WTC11 (cell line): ENCODE data around the gene IFI27L2. TPM values are rescaled to one million over a fixed set of nuclear protein-coding genes. Genes with fewer than 3 reads are reported as not detected.

ENCODE experiments used
- ATAC-seq: fragments of 200-7000 bp; cut with Tn5 transposase; 2 replicates; pipeline ENCODE4 v1.10.0; 2021; ENCODE audit warnings: mild to moderate bottlenecking, moderate library complexity
- CTCF ChIA-PET: fragments of 300-600 bp; sonication (Branson Sonifier 250); formaldehyde crosslinking; loops from one replicate; lab custom pipeline; 2021; ENCODE audit warnings: antibody characterized with exemption; lab: Charles Lee
- POLR2A ChIA-PET: fragments of 350-600 bp; sonication (Branson Sonifier 250); formaldehyde crosslinking; loops from one replicate; lab custom pipeline; 2021; ENCODE audit warnings: antibody characterized with exemption; lab: Charles Lee
- DNase-seq: peaks from one replicate; pipeline ENCODE4 v3.0.0; 2021; ENCODE audit warnings: low spot score
- H3K27ac Mint-ChIP-seq: 2 replicates; pipeline ENCODE4 v1.8.0; 2021; ENCODE audit warnings: mixed read lengths
- H3K27me3 Mint-ChIP-seq: 2 replicates; pipeline ENCODE4 v1.8.0; 2021; ENCODE audit warnings: low read depth, mild to moderate bottlenecking, moderate library complexity, mixed read lengths
- H3K36me3 Mint-ChIP-seq: 2 replicates; pipeline ENCODE4 v1.8.0; 2021; ENCODE audit warnings: mixed read lengths
- H3K4me1 Mint-ChIP-seq: 2 replicates; pipeline ENCODE4 v1.8.0; 2022; ENCODE audit warnings: mixed read lengths
- H3K4me3 Mint-ChIP-seq: 2 replicates; pipeline ENCODE4 v1.8.0; 2021; ENCODE audit warnings: mild to moderate bottlenecking, moderate library complexity, mixed read lengths
- H3K9me3 Mint-ChIP-seq: 2 replicates; pipeline ENCODE4 v1.8.0; 2021; ENCODE audit warnings: mixed read lengths
- ATF6 ChIP-seq: sonication (generic); formaldehyde crosslinking; IDR thresholded peaks from 2 replicates; pipeline ENCODE4 v1.8.1; 2023; ENCODE audit warnings: mild to moderate bottlenecking, missing genetic modification reagents
- FOXJ3 ChIP-seq: sonication (generic); formaldehyde crosslinking; IDR thresholded peaks from 2 replicates; pipeline ENCODE4 v1.9.0; 2021; ENCODE audit warnings: missing genetic modification reagents, mild to moderate bottlenecking, borderline replicate concordance
- IRF1 ChIP-seq: sonication (generic); formaldehyde crosslinking; IDR thresholded peaks from 2 replicates; pipeline ENCODE4 v1.8.0; 2023; ENCODE audit warnings: missing genetic modification reagents
- JUN ChIP-seq: sonication (generic); formaldehyde crosslinking; IDR thresholded peaks from 2 replicates; pipeline ENCODE4 v1.8.0; 2023; ENCODE audit warnings: mild to moderate bottlenecking, missing genetic modification reagents
- KAT7 ChIP-seq: sonication (generic); formaldehyde crosslinking; IDR thresholded peaks from 2 replicates; pipeline ENCODE4 v1.8.1; 2023; ENCODE audit warnings: missing genetic modification reagents, mild to moderate bottlenecking, borderline replicate concordance
- MYBL2 ChIP-seq: sonication (generic); formaldehyde crosslinking; IDR thresholded peaks from 2 replicates; pipeline ENCODE4 v1.8.1; 2023; ENCODE audit warnings: mild to moderate bottlenecking, moderate library complexity, missing genetic modification reagents
- NR1H2 ChIP-seq: sonication (generic); formaldehyde crosslinking; IDR thresholded peaks from 2 replicates; pipeline ENCODE4 v1.9.0; 2021; ENCODE audit warnings: mild to moderate bottlenecking, moderate library complexity, missing genetic modification reagents
- OVOL2 ChIP-seq: fragments of 250-450 bp; sonication (Bioruptor Pico); IDR thresholded peaks from 2 replicates; pipeline ENCODE4 v1.9.0; 2021; ENCODE audit warnings: mild to moderate bottlenecking, borderline replicate concordance
- SMAD4 ChIP-seq: sonication (generic); formaldehyde crosslinking; IDR thresholded peaks from 2 replicates; pipeline ENCODE4 v1.8.0; 2022; ENCODE audit warnings: mild to moderate bottlenecking, missing genetic modification reagents
- SP1 ChIP-seq: sonication (generic); formaldehyde crosslinking; conservative IDR thresholded peaks from 2 replicates; pipeline ENCODE4 v1.8.1; 2022; ENCODE audit warnings: missing genetic modification reagents
- TP53 ChIP-seq: sonication (generic); formaldehyde crosslinking; IDR thresholded peaks from 2 replicates; pipeline ENCODE4 v1.8.1; 2023; ENCODE audit warnings: mild to moderate bottlenecking, missing genetic modification reagents
- ZNF263 ChIP-seq: sonication (generic); formaldehyde crosslinking; IDR thresholded peaks from 2 replicates; pipeline ENCODE4 v1.8.1; 2022; ENCODE audit warnings: low read depth, mild to moderate bottlenecking, moderate library complexity, missing genetic modification reagents
- ZNF416 ChIP-seq: fragments of 250-450 bp; sonication (Bioruptor Pico); IDR thresholded peaks from 2 replicates; pipeline ENCODE4 v1.9.0; 2021; ENCODE audit warnings: mild to moderate bottlenecking, inconsistent platforms
- ZNF512 ChIP-seq: sonication (generic); formaldehyde crosslinking; IDR thresholded peaks from 2 replicates; pipeline ENCODE4 v1.8.1; 2022; ENCODE audit warnings: missing genetic modification reagents, borderline replicate concordance
- total RNA-seq: library from RNA; stranded (reverse); gene quantifications from 3 replicates; pipeline ENCODE4 v1.2.3, GENCODE V29; 2021
- TF ChIP-seq, protein P1 (sequence below): fragments of 250-450 bp; sonication (Bioruptor Pico); IDR thresholded peaks from 2 replicates; pipeline ENCODE4 v1.9.0; 2021; ENCODE audit warnings: mild to moderate bottlenecking
- TF ChIP-seq, protein P2 (sequence below): sonication (generic); formaldehyde crosslinking; IDR thresholded peaks from 2 replicates; pipeline ENCODE4 v1.8.0; 2022; ENCODE audit warnings: mild to moderate bottlenecking, missing genetic modification reagents
- TF ChIP-seq, protein P3 (sequence below): sonication (generic); formaldehyde crosslinking; IDR thresholded peaks from 2 replicates; pipeline ENCODE4 v1.8.0; 2022; ENCODE audit warnings: mild to moderate bottlenecking, missing genetic modification reagents

IFI27L2 gene
- total RNA-seq, 1 experiment from 2014 or later = 22.1 TPM

DNA sequence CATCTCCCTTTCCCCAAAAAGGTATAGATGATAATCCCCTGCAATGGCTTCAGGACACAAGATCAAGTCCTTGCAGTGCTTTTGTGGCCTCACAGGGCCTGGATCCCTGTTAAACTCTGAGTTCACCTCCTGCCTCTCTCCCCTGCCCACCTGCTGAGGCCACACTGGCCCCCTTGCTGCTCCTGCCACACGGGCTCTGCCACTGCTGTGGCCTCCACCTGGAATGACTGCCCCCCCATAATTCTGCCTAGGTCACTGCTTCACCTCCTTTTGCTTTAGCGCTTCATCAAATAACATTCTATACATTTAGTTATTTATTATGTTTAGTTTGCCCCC is 19.5 kb downstream of the IFI27L2 start (continued):
- no peak for TF ChIP-seq ATF6
- TF ChIP-seq, all 79 proteins: peak for 0

DNA sequence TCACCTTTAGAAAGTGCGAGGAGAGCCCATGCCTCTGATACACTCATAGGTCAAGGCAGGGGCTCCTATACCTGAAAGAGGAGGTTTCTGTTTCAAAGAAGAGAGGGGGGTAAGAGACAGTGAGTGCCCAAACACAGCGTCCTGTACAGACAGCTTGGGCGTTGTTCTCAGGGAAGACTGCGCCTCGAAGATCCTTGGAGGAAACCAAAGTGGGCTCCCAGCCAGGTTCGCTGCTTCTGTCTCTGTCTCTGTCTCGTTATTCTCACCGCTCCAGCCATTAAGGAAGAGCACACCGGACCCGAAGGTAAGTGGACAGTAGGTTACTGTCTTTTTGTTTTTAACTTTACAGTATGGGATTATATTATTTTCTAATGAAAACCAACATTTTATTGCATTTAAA is 24.7 kb downstream of the IFI27L2 start:
- TF ChIP-seq, protein P1, sequence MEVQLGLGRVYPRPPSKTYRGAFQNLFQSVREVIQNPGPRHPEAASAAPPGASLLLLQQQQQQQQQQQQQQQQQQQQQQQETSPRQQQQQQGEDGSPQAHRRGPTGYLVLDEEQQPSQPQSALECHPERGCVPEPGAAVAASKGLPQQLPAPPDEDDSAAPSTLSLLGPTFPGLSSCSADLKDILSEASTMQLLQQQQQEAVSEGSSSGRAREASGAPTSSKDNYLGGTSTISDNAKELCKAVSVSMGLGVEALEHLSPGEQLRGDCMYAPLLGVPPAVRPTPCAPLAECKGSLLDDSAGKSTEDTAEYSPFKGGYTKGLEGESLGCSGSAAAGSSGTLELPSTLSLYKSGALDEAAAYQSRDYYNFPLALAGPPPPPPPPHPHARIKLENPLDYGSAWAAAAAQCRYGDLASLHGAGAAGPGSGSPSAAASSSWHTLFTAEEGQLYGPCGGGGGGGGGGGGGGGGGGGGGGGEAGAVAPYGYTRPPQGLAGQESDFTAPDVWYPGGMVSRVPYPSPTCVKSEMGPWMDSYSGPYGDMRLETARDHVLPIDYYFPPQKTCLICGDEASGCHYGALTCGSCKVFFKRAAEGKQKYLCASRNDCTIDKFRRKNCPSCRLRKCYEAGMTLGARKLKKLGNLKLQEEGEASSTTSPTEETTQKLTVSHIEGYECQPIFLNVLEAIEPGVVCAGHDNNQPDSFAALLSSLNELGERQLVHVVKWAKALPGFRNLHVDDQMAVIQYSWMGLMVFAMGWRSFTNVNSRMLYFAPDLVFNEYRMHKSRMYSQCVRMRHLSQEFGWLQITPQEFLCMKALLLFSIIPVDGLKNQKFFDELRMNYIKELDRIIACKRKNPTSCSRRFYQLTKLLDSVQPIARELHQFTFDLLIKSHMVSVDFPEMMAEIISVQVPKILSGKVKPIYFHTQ (CRISPR knock-in tag) = no peak
- no peak for TF ChIP-seq TP53
- no peak for TF ChIP-seq SP1 (CRISPR knock-in tag)
- TF ChIP-seq, protein P2, sequence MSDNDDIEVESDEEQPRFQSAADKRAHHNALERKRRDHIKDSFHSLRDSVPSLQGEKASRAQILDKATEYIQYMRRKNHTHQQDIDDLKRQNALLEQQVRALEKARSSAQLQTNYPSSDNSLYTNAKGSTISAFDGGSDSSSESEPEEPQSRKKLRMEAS (CRISPR knock-in tag) = no peak
- no peak for TF ChIP-seq ZNF512 (CRISPR knock-in tag)
- TF ChIP-seq JUN (CRISPR knock-in tag) = no peak
- no peak for TF ChIP-seq IRF1 (CRISPR knock-in tag)
- TF ChIP-seq SMAD4 (CRISPR knock-in tag) = no peak
- no peak overlapping the region for H3K27ac Mint-ChIP-seq
- no peaks in the 10 kb centered on the region for H3K9me3 Mint-ChIP-seq

DNA sequence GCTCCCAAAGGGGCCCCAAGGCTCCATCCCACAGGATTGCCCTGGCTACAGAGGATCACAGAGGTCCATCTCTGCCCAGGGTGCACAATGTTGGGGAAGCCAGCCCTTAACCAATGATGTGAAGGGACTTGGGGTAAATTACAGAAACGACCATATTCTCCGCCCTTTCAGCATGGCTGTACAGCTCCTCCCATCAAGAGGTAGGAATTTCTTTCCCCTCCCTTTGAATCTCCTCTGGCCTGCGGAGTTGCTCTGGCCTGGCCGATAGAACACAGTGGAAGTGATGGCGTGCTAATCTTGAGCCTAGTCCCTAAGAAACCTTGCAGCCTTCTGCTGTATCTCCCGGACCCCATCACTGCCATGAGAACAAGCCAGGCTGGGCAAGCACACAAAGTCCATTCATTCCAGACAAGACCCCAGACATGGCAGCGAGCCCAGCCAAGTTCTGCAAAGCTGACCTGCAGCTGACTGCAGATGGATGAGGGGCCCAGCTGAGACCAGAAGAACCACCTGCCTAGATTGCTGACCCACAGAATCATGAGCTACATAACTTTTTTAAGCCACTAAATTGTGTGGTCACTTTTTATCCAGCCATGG is 25.8 kb downstream of the IFI27L2 start:
- no peaks in the 10 kb centered on the region for H3K27me3 Mint-ChIP-seq
- CTCF ChIA-PET = interaction anchor here (1.8 kb wide), 2 partner anchors 29 to 164 kb away, joined by 4 to 6 read pairs; no protein-coding TSS in a partner anchor
- POLR2A ChIA-PET = no interaction called here
- TF ChIP-seq NR1H2 (CRISPR knock-in tag) (no peak), ZNF263 (CRISPR knock-in tag) (no peak), KAT7 (CRISPR knock-in tag) (no peak), OVOL2 (CRISPR knock-in tag) (no peak), MYBL2 (CRISPR knock-in tag) (no peak), ZNF416 (CRISPR knock-in tag) (no peak), FOXJ3 (CRISPR knock-in tag) (no peak)
- TF ChIP-seq, protein P3, sequence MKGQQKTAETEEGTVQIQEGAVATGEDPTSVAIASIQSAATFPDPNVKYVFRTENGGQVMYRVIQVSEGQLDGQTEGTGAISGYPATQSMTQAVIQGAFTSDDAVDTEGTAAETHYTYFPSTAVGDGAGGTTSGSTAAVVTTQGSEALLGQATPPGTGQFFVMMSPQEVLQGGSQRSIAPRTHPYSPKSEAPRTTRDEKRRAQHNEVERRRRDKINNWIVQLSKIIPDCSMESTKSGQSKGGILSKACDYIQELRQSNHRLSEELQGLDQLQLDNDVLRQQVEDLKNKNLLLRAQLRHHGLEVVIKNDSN (CRISPR knock-in tag) = no peak
- TF ChIP-seq, all 79 proteins: peak for 0
- Mint-ChIP-seq H3K4me3 (no peak overlapping the region), H3K9me3 (no peaks in the 10 kb centered on the region), H3K36me3 (no peaks in the 10 kb centered on the region), H3K4me1 (no peaks in the 10 kb centered on the region), H3K27ac (no peak overlapping the region)
- ATAC-seq (no peak), DNase-seq (no peak)

More for the DNA sequence above, 24.7 kb downstream of the IFI27L2 start:
- no peaks in the 10 kb centered on the region for H3K27me3 Mint-ChIP-seq
- H3K36me3 Mint-ChIP-seq = no peaks in the 10 kb centered on the region
- H3K4me1 Mint-ChIP-seq = 0 out of 2 replicates have a peak, but pooled peaks cover 3% of the 10 kb centered on the region
- POLR2A ChIA-PET = no interaction called here
- no peak overlapping the region for H3K4me3 Mint-ChIP-seq
- no peak for DNase-seq
- CTCF ChIA-PET = interaction anchor here (1.8 kb wide), 1 partner anchor 165 kb away, joined by 4 read pairs; no protein-coding TSS in a partner anchor
- no peak for ATAC-seq
